RWPE1 (cell line): ENCODE measurements around the gene PSMA7.

Experiments
- CTCF ChIA-PET: fragments of 350-600 bp; sonication (Branson Sonifier 250); formaldehyde crosslinking; extraction: SDS; loops from one replicate; lab custom pipeline; 2021; lab: Yijun Ruan, JAX
- POLR2A ChIA-PET: fragments of 400-600 bp; formaldehyde crosslinking; extraction: SDS; loops from one replicate; lab custom pipeline; 2020; ENCODE audit warnings: antibody characterized with exemption; ENCODE audit not compliant: low non-redundant PET; lab: Yijun Ruan, JAX
- DNase-seq: peaks from one replicate; pipeline ENCODE4 v3.0.0; 2012; ENCODE audit warnings: low spot score
- H3K27ac ChIP-seq: fragments of 450-650 bp; 2 replicates; pipeline ENCODE4 v1.5.1; 2017
- CTCF ChIP-seq: fragments of 450-650 bp; conservative IDR thresholded peaks from 2 replicates; pipeline ENCODE4 v1.5.1; 2017; ENCODE audit warnings: low read depth, mild to moderate bottlenecking

Gene PSMA7

GRCh38 chr20:62186096-62186426 lies 42.9 kb upstream of the PSMA7 start:
- ChIA-PET POLR2A (no interaction called here), CTCF (interaction anchor here (0.6 kb wide), 1 partner anchor 167 kb away, joined by 5 read pairs; no protein-coding TSS in a partner anchor)
- peak overlapping the region; percentile 29 for H3K27ac ChIP-seq
- DNase-seq: no peak
- TF ChIP-seq CTCF: no peak

- TF ChIP-seq CTCF: no peak
- peak overlapping the region; percentile 91 for H3K27ac ChIP-seq
- ChIA-PET CTCF (interaction anchor here (0.5 kb wide), 1 partner anchor 13 kb away, joined by 3 read pairs; no protein-coding TSS in a partner anchor), POLR2A (no interaction called here)
- DNase-seq: no peak
These were observed 40.4 kb upstream of the PSMA7 start for GRCh38 chr20:62183426-62184142.

GRCh38 chr20:62182469-62183425 lies 39.6 kb upstream of the PSMA7 start, which contains the start of gene MTG2:
TSS of gene MTG2 (plus strand) at chr20:62183028. CDS start at chr20:62193421, 10,393 bp downstream.
- POLR2A ChIA-PET: no interaction called here
- DNase-seq: peak; percentile 100
- no peak for TF ChIP-seq CTCF
- CTCF ChIA-PET: interaction anchor here (0.5 kb wide), 1 partner anchor 12 kb away, joined by 3 read pairs; no protein-coding TSS in a partner anchor
- peak within 1 kb of the TSS; percentile 91 for H3K27ac ChIP-seq

- CTCF ChIA-PET: no interaction called here
- no peak for TF ChIP-seq CTCF
- no peak overlapping the region for H3K27ac ChIP-seq
- POLR2A ChIA-PET: no interaction called here
- DNase-seq: peak; percentile 17
These were observed 38.6 kb upstream of the PSMA7 start for GRCh38 chr20:62181808-62182207.

- ChIA-PET CTCF (no interaction called here), POLR2A (no interaction called here)
- 0 out of 2 replicates have a peak overlapping the region, but pooled peaks have one; percentile 1 for H3K27ac ChIP-seq
These were observed 35.9 kb upstream of the PSMA7 start for GRCh38 chr20:62179162-62179504.

More at GRCh38 chr20:62179162-62179504, 35.9 kb upstream of the PSMA7 start:
- no peak for TF ChIP-seq CTCF
- no peak for DNase-seq
